GM12878 (cell line): ENCODE data around the gene PLEKHG2. TPM values are rescaled to one million over a fixed set of nuclear protein-coding genes. Genes with fewer than 3 reads are reported as not detected.

Source experiments
- BACH1 ChIP-seq: fragments of 450-650 bp; IDR thresholded peaks from 2 replicates; pipeline ENCODE4 v1.6.1; 2017; ENCODE audit warnings: mild to moderate bottlenecking, borderline replicate concordance
- BCL11A ChIP-seq: IDR thresholded peaks from 2 replicates; pipeline ENCODE4 v1.6.1; 2011; ENCODE audit warnings: low read depth, low read length
- BMI1 ChIP-seq: fragments of 450-650 bp; IDR thresholded peaks from 2 replicates; pipeline ENCODE4 v1.6.1; 2016; ENCODE audit warnings: mild to moderate bottlenecking, moderate library complexity, borderline replicate concordance
- CBX5 ChIP-seq: sonication (generic); IDR thresholded peaks from 2 replicates; pipeline ENCODE4 v1.6.1; 2016; ENCODE audit warnings: low read depth, moderate library complexity, mild to moderate bottlenecking, inconsistent platforms
- GATAD2B ChIP-seq: fragments of 450-650 bp; conservative IDR thresholded peaks from 2 replicates; pipeline ENCODE4 v1.6.1; 2017; ENCODE audit warnings: low read depth, mild to moderate bottlenecking, moderate library complexity
- IKZF1 ChIP-seq: fragments of 450-650 bp; conservative IDR thresholded peaks from 2 replicates; pipeline ENCODE4 v1.6.1; 2017; ENCODE audit warnings: antibody characterized with exemption, mild to moderate bottlenecking
- JUNB ChIP-seq: IDR thresholded peaks from 2 replicates; pipeline ENCODE4 v1.6.1; 2016; ENCODE audit warnings: antibody characterized with exemption, mild to moderate bottlenecking
- JUND ChIP-seq: IDR thresholded peaks from 2 replicates; pipeline ENCODE4 v1.6.1; 2012; ENCODE audit warnings: low read depth, mild to moderate bottlenecking, low read length, improper control_type of control experiment, moderate library complexity
- KAT2A ChIP-seq: conservative IDR thresholded peaks from 2 replicates; pipeline ENCODE4 v1.6.1; 2011; ENCODE audit warnings: low read depth, low read length; ENCODE audit not compliant: control insufficient read depth
- MTA3 ChIP-seq: IDR thresholded peaks from 2 replicates; pipeline ENCODE4 v1.6.1; 2012; ENCODE audit warnings: low read length, inconsistent platforms, borderline replicate concordance
- MXI1 ChIP-seq: fragments of 150-350 bp; IDR thresholded peaks from 2 replicates; pipeline ENCODE4 v1.6.1; 2011; ENCODE audit warnings: low read depth, mild to moderate bottlenecking, inconsistent platforms, low read length, improper control_type of control experiment
- MYB ChIP-seq: fragments of 150-350 bp; IDR thresholded peaks from 2 replicates; pipeline ENCODE4 v1.6.1; 2014; ENCODE audit warnings: mild to moderate bottlenecking, low read depth, low read length, borderline replicate concordance
- NFXL1 ChIP-seq: fragments of 450-650 bp; IDR thresholded peaks from 2 replicates; pipeline ENCODE4 v1.6.1; 2017; ENCODE audit warnings: antibody characterized with exemption, mild to moderate bottlenecking, borderline replicate concordance
- NFYB ChIP-seq: IDR thresholded peaks from 2 replicates; pipeline ENCODE4 v1.6.1; 2011; ENCODE audit warnings: low read depth, mild to moderate bottlenecking, low read length, improper control_type of control experiment, moderate library complexity; ENCODE audit not compliant: insufficient read depth
- RAD21 ChIP-seq: IDR thresholded peaks from 2 replicates; pipeline ENCODE4 v1.6.1; 2011; ENCODE audit warnings: mild to moderate bottlenecking, low read depth, low read length, moderate library complexity; ENCODE audit not compliant: insufficient read depth
- RELA ChIP-seq: fragments of 450-650 bp; IDR thresholded peaks from 2 replicates; pipeline ENCODE4 v1.8.0; 2014; ENCODE audit warnings: borderline replicate concordance; ENCODE audit not compliant: partially characterized antibody
- RFX5 ChIP-seq: IDR thresholded peaks from 2 replicates; pipeline ENCODE4 v1.6.1; 2011; ENCODE audit warnings: low read depth, low read length, improper control_type of control experiment
- SIX5 ChIP-seq: IDR thresholded peaks from 2 replicates; pipeline ENCODE4 v1.6.1; 2011; ENCODE audit warnings: mild to moderate bottlenecking, low read depth, low read length, moderate library complexity; ENCODE audit not compliant: severe bottlenecking
- SMC3 ChIP-seq: IDR thresholded peaks from 2 replicates; pipeline ENCODE4 v1.6.1; 2011; ENCODE audit warnings: low read length, improper control_type of control experiment, borderline replicate concordance
- SRF ChIP-seq, 2 experiments: IDR thresholded peaks; 2 replicates each; pipeline ENCODE4 v1.6.1; 2011; ENCODE audit warnings: low read depth in 2 of 2, low read length in 2 of 2, mild to moderate bottlenecking in 1 of 2, moderate library complexity in 1 of 2
- SUPT20H ChIP-seq: IDR thresholded peaks from 2 replicates; pipeline ENCODE4 v1.6.1; 2011; ENCODE audit warnings: low read depth, mild to moderate bottlenecking, low read length, moderate library complexity, borderline replicate concordance; ENCODE audit not compliant: control insufficient read depth
- TAF1 ChIP-seq: IDR thresholded peaks from 2 replicates; pipeline ENCODE4 v1.6.1; 2011; ENCODE audit warnings: mild to moderate bottlenecking, low read depth, low read length, borderline replicate concordance
- WRNIP1 ChIP-seq: IDR thresholded peaks from 2 replicates; pipeline ENCODE4 v1.6.1; 2011; ENCODE audit warnings: low read depth, low read length, improper control_type of control experiment, borderline replicate concordance
- ZSCAN29 ChIP-seq: fragments of 450-650 bp; IDR thresholded peaks from 2 replicates; pipeline ENCODE4 v1.6.1; 2017; ENCODE audit warnings: mild to moderate bottlenecking, moderate library complexity
- ZZZ3 ChIP-seq: IDR thresholded peaks from 2 replicates; pipeline ENCODE4 v1.6.1; 2011; ENCODE audit warnings: low read depth; ENCODE audit not compliant: control insufficient read depth, insufficient read length
- polyA plus RNA-seq, 11 experiments: library from polyadenylated mRNA; depleted of rRNA in 4 of 11; unstranded in 6 of 11; stranded (reverse) in 5 of 11; fragments of >200 nt; fragmentation: Nextera tagmentation in 4 of 11; fragmentation: Illumina TruSeq in 1 of 11; extraction: Ambion mirVana in 4 of 11; extraction: Trizol in 1 of 11; gene quantifications; 1 replicate in 1 of 11; 2 replicates in 10 of 11; pipeline versions ENCODE4 v1.2.1 to v1.2.3, GENCODE V29; 2011 to 2016; ENCODE audit warnings: inconsistent platforms in 2 of 11, missing spikeins in 2 of 11, low read depth in 1 of 11
- total RNA-seq, 4 experiments: library from RNA; depleted of rRNA in 3 of 4; stranded (reverse); fragments of >200 nt in 3 of 4; fragmentation: Illumina TruSeq in 1 of 4; extraction: Trizol in 1 of 4; gene quantifications; 2 replicates each; pipeline versions ENCODE4 v1.2.1 to v1.2.3, GENCODE V29; 2013 to 2021
- TF ChIP-seq, protein P1 (sequence below): IDR thresholded peaks from 2 replicates; pipeline ENCODE4 v1.6.1; 2011; ENCODE audit warnings: borderline replicate concordance, low read depth, mild to moderate bottlenecking, moderate library complexity, mixed read lengths, low read length; ENCODE audit not compliant: insufficient read depth; ENCODE audit errors: extremely low read length
- TF ChIP-seq, protein P2 (sequence below): fragments of 450-650 bp; IDR thresholded peaks from 2 replicates; pipeline ENCODE4 v1.6.1; 2017; ENCODE audit warnings: mild to moderate bottlenecking, moderate library complexity

Gene PLEKHG2
- total and polyA plus RNA-seq, 10 of the 15 experiments (the other 5 are each of a cell fraction or from before 2014, with no cell fraction given): 3.0 to 62.5 (median 17.2) TPM

DNA sequence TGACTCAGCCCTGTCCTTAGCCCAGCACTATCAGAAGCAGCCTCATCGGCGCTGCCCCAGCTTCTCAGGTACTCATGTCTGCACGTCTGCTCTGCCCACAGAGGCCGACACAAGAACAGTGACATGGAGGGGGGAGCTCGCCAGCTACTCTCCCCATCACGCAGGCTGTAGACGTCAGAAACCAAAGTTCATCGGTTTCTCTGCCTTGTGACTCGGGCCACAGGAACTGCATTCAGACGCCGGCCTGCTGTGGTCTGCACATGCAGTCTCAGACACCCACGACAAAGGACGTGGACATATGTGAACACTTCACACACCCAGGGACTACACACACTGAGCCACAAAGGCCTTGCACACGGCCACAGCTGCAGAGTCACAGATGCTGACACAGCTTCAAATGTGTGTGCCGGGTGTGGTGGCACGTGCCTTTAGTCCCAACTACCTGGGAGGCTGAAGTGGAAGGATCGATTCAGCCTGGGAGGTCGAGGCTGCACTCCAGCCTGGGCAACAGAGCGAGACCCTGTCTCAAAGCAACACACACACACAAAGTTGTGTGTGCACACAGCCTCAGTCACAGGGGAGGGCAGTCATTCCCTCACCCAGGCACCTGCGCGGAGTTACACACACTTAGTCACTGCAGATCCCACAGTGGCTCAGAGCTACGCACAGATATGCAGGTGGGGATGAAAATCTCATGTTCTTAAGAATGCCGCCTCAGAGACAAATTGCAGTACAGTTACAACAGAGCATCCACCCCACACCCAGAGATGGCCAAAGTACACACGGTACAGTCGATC, 10.7 kb upstream of the PLEKHG2 start (continued):
- no peak for TF ChIP-seq ZZZ3
- TF ChIP-seq WRNIP1: no peak
- TF ChIP-seq MYB: 0 out of 2 replicates have a peak, but pooled peaks have one; percentile 48
- TF ChIP-seq MTA3: no peak
- no peak for TF ChIP-seq SRF (IDR thresholded peaks at IDR 0.05; ENCODE audit: low read depth in 2 of 2, low read length in 2 of 2)
- no peak for TF ChIP-seq NFYB
- no peak for TF ChIP-seq BMI1
- peak; percentile 67 for TF ChIP-seq IKZF1
- TF ChIP-seq MXI1: peak; percentile 57
- TF ChIP-seq SIX5: no peak
- peak; percentile 0 for TF ChIP-seq GATAD2B
- TF ChIP-seq JUND: 0 out of 2 replicates have a peak, but pooled peaks have one; percentile 8
- TF ChIP-seq BCL11A: 0 out of 2 replicates have a peak, but pooled peaks have one; percentile 3
- TF ChIP-seq NFXL1: no peak
- no peak for TF ChIP-seq RFX5
- TF ChIP-seq RELA: peak; percentile 59
- no peak for TF ChIP-seq KAT2A
- TF ChIP-seq CBX5: no peak
- TF ChIP-seq SMC3: 0 out of 2 replicates have a peak, but pooled peaks have one; percentile 10
- peak; percentile 79 for TF ChIP-seq BACH1
- TF ChIP-seq, protein P1, sequence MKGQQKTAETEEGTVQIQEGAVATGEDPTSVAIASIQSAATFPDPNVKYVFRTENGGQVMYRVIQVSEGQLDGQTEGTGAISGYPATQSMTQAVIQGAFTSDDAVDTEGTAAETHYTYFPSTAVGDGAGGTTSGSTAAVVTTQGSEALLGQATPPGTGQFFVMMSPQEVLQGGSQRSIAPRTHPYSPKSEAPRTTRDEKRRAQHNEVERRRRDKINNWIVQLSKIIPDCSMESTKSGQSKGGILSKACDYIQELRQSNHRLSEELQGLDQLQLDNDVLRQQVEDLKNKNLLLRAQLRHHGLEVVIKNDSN: no peak
- TF ChIP-seq RAD21: no peak
- no peak for TF ChIP-seq SUPT20H
- no peak for TF ChIP-seq ZSCAN29
- TF ChIP-seq, protein P2, sequence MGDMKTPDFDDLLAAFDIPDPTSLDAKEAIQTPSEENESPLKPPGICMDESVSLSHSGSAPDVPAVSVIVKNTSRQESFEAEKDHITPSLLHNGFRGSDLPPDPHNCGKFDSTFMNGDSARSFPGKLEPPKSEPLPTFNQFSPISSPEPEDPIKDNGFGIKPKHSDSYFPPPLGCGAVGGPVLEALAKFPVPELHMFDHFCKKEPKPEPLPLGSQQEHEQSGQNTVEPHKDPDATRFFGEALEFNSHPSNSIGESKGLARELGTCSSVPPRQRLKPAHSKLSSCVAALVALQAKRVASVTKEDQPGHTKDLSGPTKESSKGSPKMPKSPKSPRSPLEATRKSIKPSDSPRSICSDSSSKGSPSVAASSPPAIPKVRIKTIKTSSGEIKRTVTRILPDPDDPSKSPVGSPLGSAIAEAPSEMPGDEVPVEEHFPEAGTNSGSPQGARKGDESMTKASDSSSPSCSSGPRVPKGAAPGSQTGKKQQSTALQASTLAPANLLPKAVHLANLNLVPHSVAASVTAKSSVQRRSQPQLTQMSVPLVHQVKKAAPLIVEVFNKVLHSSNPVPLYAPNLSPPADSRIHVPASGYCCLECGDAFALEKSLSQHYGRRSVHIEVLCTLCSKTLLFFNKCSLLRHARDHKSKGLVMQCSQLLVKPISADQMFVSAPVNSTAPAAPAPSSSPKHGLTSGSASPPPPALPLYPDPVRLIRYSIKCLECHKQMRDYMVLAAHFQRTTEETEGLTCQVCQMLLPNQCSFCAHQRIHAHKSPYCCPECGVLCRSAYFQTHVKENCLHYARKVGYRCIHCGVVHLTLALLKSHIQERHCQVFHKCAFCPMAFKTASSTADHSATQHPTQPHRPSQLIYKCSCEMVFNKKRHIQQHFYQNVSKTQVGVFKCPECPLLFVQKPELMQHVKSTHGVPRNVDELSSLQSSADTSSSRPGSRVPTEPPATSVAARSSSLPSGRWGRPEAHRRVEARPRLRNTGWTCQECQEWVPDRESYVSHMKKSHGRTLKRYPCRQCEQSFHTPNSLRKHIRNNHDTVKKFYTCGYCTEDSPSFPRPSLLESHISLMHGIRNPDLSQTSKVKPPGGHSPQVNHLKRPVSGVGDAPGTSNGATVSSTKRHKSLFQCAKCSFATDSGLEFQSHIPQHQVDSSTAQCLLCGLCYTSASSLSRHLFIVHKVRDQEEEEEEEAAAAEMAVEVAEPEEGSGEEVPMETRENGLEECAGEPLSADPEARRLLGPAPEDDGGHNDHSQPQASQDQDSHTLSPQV: peak; percentile 69; the same call in 1 of the 2 replicates
- peak; percentile 59; the same call in 1 of the 2 replicates for TF ChIP-seq TAF1
- no peak; the same call in 1 of the 2 replicates for TF ChIP-seq JUNB
